ENCODE measurements around the gene TBCCD1. TPM values are rescaled to one million over a fixed set of nuclear protein-coding genes. Genes with fewer than 3 reads are reported as not detected.
"Not testable (repeated sequence)": the region's sequence is repeated elsewhere in the genome, so short reads cannot be mapped to it uniquely, and the experiment has no call there.

The TBCCD1 gene
- total RNA-seq, 1 donor from 2014 or later, result 8.7 TPM

DNA sequence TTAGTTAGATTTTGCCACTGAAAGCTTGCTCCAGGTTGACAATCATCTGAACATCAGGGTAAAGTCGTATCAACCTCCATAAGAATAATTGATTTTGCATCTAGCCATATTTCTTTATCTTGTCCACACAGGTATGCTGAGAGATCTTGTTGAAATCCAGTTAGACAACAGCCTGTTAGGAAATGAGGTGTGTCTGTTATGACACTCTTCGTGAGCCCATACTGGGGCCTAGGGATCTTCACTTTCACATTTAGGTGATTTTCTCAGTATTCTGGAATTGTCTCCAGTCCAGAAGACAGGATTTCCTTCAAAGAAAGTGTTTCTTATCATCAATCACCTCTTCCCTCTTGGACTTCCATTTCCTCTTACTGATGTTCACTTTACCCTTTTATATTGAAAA is 21.5 kb upstream of the TBCCD1 start:
- no peak overlapping the region for H3K9ac ChIP-seq (ENCODE audit: low read length)
- H3K36me3 ChIP-seq (ENCODE audit: insufficient read depth, low read length), result peaks cover 21% of the 10 kb centered on the region
- H3K9me3 ChIP-seq (ENCODE audit: insufficient read depth, low read depth, low read length), result no peaks in the 10 kb centered on the region
- H3K4me3 ChIP-seq (ENCODE audit: insufficient read depth, low read depth, low read length), result no peak overlapping the region
- H3K27me3 ChIP-seq (ENCODE audit: insufficient read depth, low read length), result no peaks in the 10 kb centered on the region
- H3K4me2 ChIP-seq (ENCODE audit: low read length), result no peak overlapping the region
- H3K79me2 ChIP-seq (ENCODE audit: insufficient read depth, low read length), result no peaks in the 10 kb centered on the region
- peaks cover 7% of the 10 kb centered on the region for H3K36me3 Mint-ChIP-seq (ENCODE audit: low read depth, unreplicated experiment)
- peaks cover 7% of the 10 kb centered on the region for H4K20me1 ChIP-seq (ENCODE audit: insufficient read depth, low read length)
- no peak overlapping the region for H3K27ac Mint-ChIP-seq (ENCODE audit: unreplicated experiment)
- no peak overlapping the region for H3K27ac ChIP-seq (ENCODE audit: low read depth, low read length)
- TF ChIP-seq, protein P1, sequence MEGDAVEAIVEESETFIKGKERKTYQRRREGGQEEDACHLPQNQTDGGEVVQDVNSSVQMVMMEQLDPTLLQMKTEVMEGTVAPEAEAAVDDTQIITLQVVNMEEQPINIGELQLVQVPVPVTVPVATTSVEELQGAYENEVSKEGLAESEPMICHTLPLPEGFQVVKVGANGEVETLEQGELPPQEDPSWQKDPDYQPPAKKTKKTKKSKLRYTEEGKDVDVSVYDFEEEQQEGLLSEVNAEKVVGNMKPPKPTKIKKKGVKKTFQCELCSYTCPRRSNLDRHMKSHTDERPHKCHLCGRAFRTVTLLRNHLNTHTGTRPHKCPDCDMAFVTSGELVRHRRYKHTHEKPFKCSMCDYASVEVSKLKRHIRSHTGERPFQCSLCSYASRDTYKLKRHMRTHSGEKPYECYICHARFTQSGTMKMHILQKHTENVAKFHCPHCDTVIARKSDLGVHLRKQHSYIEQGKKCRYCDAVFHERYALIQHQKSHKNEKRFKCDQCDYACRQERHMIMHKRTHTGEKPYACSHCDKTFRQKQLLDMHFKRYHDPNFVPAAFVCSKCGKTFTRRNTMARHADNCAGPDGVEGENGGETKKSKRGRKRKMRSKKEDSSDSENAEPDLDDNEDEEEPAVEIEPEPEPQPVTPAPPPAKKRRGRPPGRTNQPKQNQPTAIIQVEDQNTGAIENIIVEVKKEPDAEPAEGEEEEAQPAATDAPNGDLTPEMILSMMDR (IDR thresholded peaks at IDR 0.05; ENCODE audit: insufficient read depth, low read depth, low read length), result no peak
- TF ChIP-seq EZH2 (IDR thresholded peaks at IDR 0.05; ENCODE audit: insufficient read depth, low read length), result no peak
- peaks cover 9% of the 10 kb centered on the region for H3K4me1 Mint-ChIP-seq (ENCODE audit: low read depth, unreplicated experiment)
- H2AFZ ChIP-seq (ENCODE audit: low read depth, low read length), result no peak overlapping the region
- H3K9me3 Mint-ChIP-seq (ENCODE audit: unreplicated experiment), result no peaks in the 10 kb centered on the region
- H3K4me1 ChIP-seq (ENCODE audit: insufficient read depth, low read length), result no peaks in the 10 kb centered on the region
- FAIRE-seq (no peak), DNase-seq (ENCODE audit: low read depth) (no peak)
- no peak overlapping the region for H3K4me3 Mint-ChIP-seq (ENCODE audit: unreplicated experiment)
- peaks cover 11% of the 10 kb centered on the region for H3K27me3 Mint-ChIP-seq (ENCODE audit: low read depth, unreplicated experiment)

DNA sequence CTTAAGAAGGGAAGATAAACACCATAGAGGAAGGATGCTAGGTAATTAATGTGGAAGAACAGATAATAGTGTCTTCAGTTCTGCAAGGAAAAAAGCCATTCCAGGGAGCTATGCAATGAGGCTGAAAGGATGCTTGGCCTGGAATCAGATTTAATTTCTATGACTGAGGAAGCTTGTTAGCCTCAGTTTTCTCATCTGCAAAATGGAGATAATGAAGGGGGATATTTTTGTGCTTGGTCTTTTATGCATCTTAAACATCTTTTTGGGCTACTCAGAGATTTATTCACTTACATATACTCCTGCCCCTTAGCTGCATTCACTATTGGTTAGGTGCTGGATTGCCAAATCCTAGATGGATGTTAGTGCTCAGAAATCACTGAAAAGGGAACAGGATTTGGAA is 20.0 kb upstream of the TBCCD1 start:
- Mint-ChIP-seq H3K9me3 (ENCODE audit: unreplicated experiment) (no peaks in the 10 kb centered on the region), H3K36me3 (ENCODE audit: low read depth, unreplicated experiment) (peaks cover 7% of the 10 kb centered on the region), H3K4me1 (ENCODE audit: low read depth, unreplicated experiment) (peaks cover 9% of the 10 kb centered on the region), H3K4me3 (ENCODE audit: unreplicated experiment) (no peak overlapping the region), H3K27me3 (ENCODE audit: low read depth, unreplicated experiment) (peaks cover 7% of the 10 kb centered on the region), H3K27ac (ENCODE audit: unreplicated experiment) (no peak overlapping the region)
- no peak overlapping the region for H2AFZ ChIP-seq (ENCODE audit: low read depth, low read length)
- no peaks in the 10 kb centered on the region for H3K4me1 ChIP-seq (ENCODE audit: insufficient read depth, low read length)
- no peaks in the 10 kb centered on the region for H3K79me2 ChIP-seq (ENCODE audit: insufficient read depth, low read length)
- no peak for FAIRE-seq
- no peak overlapping the region for H3K4me3 ChIP-seq (ENCODE audit: insufficient read depth, low read depth, low read length)
- H3K27me3 ChIP-seq (ENCODE audit: insufficient read depth, low read length), result no peaks in the 10 kb centered on the region
- DNase-seq (ENCODE audit: low read depth), result no peak
- no peaks in the 10 kb centered on the region for H3K9me3 ChIP-seq (ENCODE audit: insufficient read depth, low read depth, low read length)
- no peak overlapping the region for H3K27ac ChIP-seq (ENCODE audit: low read depth, low read length)
- peaks cover 34% of the 10 kb centered on the region for H3K36me3 ChIP-seq (ENCODE audit: insufficient read depth, low read length)
- TF ChIP-seq EZH2 (IDR thresholded peaks at IDR 0.05; ENCODE audit: insufficient read depth, low read length), result no peak
- TF ChIP-seq, protein P1 (IDR thresholded peaks at IDR 0.05; ENCODE audit: insufficient read depth, low read depth, low read length), result no peak
- H3K4me2 ChIP-seq (ENCODE audit: low read length), result no peak overlapping the region
- H4K20me1 ChIP-seq (ENCODE audit: insufficient read depth, low read length), result peaks cover 7% of the 10 kb centered on the region
- H3K9ac ChIP-seq (ENCODE audit: low read length), result no peak overlapping the region

DNA sequence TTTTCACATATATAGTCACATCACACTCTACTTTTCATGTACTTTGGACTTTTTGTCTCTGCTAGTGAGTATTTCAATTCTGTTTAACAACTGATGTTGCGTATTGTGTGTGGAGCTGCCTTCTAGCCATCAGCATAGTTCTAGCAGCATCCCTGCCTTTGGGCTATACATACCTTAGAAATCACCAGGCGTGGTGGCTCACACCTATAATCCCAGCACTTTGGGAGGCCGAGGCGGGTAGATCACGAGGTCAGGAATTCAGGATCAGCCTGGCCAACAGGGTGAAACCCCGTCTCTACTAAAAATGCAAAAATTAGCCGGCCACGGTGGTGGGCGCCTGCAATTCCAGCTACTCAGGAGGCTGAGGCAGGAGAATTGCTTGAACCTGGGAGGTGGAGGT is 19.1 kb upstream of the TBCCD1 start:
- H3K4me2 ChIP-seq (ENCODE audit: low read length); H3K9ac ChIP-seq (ENCODE audit: low read length); H2AFZ ChIP-seq (ENCODE audit: low read depth, low read length); H3K27ac Mint-ChIP-seq (ENCODE audit: unreplicated experiment); H3K79me2 ChIP-seq (ENCODE audit: insufficient read depth, low read length); H4K20me1 ChIP-seq (ENCODE audit: insufficient read depth, low read length); H3K4me1 ChIP-seq (ENCODE audit: insufficient read depth, low read length); H3K36me3 Mint-ChIP-seq (ENCODE audit: low read depth, unreplicated experiment); H3K9me3 Mint-ChIP-seq (ENCODE audit: unreplicated experiment); H3K9me3 ChIP-seq (ENCODE audit: insufficient read depth, low read depth, low read length); DNase-seq (ENCODE audit: low read depth); H3K27me3 ChIP-seq (ENCODE audit: insufficient read depth, low read length); H3K4me1 Mint-ChIP-seq (ENCODE audit: low read depth, unreplicated experiment); FAIRE-seq; H3K4me3 ChIP-seq (ENCODE audit: insufficient read depth, low read depth, low read length); H3K27ac ChIP-seq (ENCODE audit: low read depth, low read length); H3K27me3 Mint-ChIP-seq (ENCODE audit: low read depth, unreplicated experiment); H3K4me3 Mint-ChIP-seq (ENCODE audit: unreplicated experiment): not testable (repeated sequence)
- H3K36me3 ChIP-seq (ENCODE audit: insufficient read depth, low read length), result peaks cover 42% of the 10 kb centered on the region
